ENCODE results near the gene MTA3.
"Not testable (repeated sequence)": the region's sequence is repeated elsewhere in the genome, so short reads cannot be mapped to it uniquely, and the experiment has no call there.

The MTA3 gene

GRCh38 chr2:42607101-42607637 lies 38.7 kb downstream of the MTA3 start:
- DNase-seq (ENCODE audit: low read depth): no peak
- no peak overlapping the region for H3K4me3 ChIP-seq (ENCODE audit: low read depth, low read length)
- TF ChIP-seq, protein P1, sequence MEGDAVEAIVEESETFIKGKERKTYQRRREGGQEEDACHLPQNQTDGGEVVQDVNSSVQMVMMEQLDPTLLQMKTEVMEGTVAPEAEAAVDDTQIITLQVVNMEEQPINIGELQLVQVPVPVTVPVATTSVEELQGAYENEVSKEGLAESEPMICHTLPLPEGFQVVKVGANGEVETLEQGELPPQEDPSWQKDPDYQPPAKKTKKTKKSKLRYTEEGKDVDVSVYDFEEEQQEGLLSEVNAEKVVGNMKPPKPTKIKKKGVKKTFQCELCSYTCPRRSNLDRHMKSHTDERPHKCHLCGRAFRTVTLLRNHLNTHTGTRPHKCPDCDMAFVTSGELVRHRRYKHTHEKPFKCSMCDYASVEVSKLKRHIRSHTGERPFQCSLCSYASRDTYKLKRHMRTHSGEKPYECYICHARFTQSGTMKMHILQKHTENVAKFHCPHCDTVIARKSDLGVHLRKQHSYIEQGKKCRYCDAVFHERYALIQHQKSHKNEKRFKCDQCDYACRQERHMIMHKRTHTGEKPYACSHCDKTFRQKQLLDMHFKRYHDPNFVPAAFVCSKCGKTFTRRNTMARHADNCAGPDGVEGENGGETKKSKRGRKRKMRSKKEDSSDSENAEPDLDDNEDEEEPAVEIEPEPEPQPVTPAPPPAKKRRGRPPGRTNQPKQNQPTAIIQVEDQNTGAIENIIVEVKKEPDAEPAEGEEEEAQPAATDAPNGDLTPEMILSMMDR (conservative IDR thresholded peaks at IDR 0.05; ENCODE audit: low read depth, low read length): no peak

DNA sequence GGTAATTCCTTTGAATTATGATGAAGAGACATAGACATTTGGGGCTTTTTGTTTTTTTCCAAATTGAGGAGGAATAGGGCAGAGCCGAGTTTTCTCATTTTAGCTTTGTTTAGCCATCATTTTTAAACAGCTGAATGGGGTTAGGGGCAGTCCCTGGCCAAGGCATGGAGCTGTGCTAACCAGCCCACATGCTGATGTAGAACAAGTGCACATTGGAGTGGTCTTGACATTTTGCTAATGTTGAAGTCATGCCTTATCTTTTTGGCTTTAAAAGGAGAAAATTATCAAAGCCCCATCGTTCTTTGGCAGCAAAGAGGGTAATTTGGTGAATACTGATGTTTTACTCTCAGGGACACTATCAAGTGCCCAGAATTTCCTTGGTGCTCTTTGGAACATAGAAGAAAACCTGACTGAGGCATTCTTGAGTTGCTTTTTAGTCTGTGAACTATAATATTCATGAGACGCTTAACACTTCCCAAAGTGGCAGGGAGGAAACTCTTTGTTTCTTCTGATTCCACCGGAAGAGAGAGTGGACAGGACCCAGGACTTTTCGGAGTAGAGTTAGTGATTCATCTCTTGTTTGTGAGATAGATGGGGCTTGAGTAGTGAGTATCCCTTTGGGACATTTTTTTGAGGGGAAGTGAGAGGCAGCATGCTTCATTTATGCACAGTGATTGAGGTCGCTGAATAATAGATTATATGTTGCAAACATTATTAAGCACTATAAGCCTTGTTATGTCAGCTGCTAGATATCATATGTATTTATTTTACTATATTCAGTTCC lies 45.0 kb downstream of the MTA3 start:
- no peak overlapping the region for H3K4me3 ChIP-seq (ENCODE audit: low read depth, low read length)
- TF ChIP-seq, protein P1 (conservative IDR thresholded peaks at IDR 0.05; ENCODE audit: low read depth, low read length): no peak
- no peak for DNase-seq (ENCODE audit: low read depth)

- TF ChIP-seq, protein P1 (conservative IDR thresholded peaks at IDR 0.05; ENCODE audit: low read depth, low read length): no peak
- H3K4me3 ChIP-seq (ENCODE audit: low read depth, low read length): no peak overlapping the region
- DNase-seq (ENCODE audit: low read depth): no peak
Measured at GRCh38 chr2:42614838-42615237, 46.4 kb downstream of the MTA3 start.

GRCh38 chr2:42618116-42618515 lies 49.7 kb downstream of the MTA3 start:
- peak; percentile 29 for DNase-seq (ENCODE audit: low read depth)
- no peak overlapping the region for H3K4me3 ChIP-seq (ENCODE audit: low read depth, low read length)
- TF ChIP-seq, protein P1 (conservative IDR thresholded peaks at IDR 0.05; ENCODE audit: low read depth, low read length): no peak

GRCh38 chr2:42618972-42619371 lies 50.5 kb downstream of the MTA3 start:
- no peak overlapping the region for H3K4me3 ChIP-seq (ENCODE audit: low read depth, low read length)
- TF ChIP-seq, protein P1 (conservative IDR thresholded peaks at IDR 0.05; ENCODE audit: low read depth, low read length): no peak
- peak; percentile 65 for DNase-seq (ENCODE audit: low read depth)

DNA sequence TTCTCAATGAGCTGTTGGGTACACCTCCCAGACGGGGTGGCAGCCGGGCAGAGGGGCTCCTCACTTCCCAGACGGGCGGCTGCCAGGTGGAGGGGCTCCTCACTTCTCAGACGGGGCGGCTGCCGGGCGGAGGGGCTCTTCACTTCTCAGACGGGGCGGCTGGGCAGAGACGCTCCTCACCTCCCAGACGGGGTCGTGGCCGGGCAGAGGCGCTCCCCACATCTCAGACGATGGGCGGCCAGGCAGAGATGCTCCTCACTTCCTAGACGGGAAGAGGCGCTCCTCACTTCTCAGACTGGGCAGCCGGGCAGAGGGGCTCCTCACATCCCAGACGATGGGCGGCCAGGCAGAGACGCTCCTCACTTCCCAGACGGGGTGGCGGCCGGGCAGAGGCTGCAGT lies 53.2 kb downstream of the MTA3 start:
- DNase-seq (ENCODE audit: low read depth): not testable (repeated sequence)

GRCh38 chr2:42622943-42623676 lies 54.7 kb downstream of the MTA3 start:
- peak; percentile 37 for DNase-seq (ENCODE audit: low read depth)
- TF ChIP-seq, protein P1 (conservative IDR thresholded peaks at IDR 0.05; ENCODE audit: low read depth, low read length): peak; percentile 21
- H3K4me3 ChIP-seq (ENCODE audit: low read depth, low read length): no peak overlapping the region

More for the DNA sequence above, 53.2 kb downstream of the MTA3 start:
- H3K4me3 ChIP-seq (ENCODE audit: low read depth, low read length): not testable (repeated sequence)

All from choroid plexus epithelial cell (primary cell).